Measurements from ENCODE around the gene PPID.
"Not testable (repeated sequence)": the region's sequence is repeated elsewhere in the genome, so short reads cannot be mapped to it uniquely, and the experiment has no call there.

PPID gene

DNA sequence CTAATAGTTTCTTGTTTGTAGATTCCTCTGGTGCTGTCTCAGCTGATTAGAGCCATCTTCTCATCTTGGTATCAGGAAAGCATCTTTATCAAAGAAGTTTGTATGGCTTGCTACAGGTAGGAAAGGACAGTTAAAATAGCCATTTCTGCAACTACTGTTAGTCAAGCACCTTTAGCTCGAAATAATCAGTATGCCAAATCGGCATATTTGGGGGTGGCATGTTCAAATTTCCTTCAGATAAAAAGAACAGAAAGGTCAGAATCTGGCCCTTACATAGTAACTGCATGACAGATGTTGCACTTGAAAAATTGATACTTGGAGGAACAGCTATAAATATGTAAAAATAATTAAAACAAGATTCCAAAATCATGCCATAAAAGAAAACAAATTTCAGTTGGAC is 56.3 kb downstream of the PPID start:
- no peak for DNase-seq

DNA sequence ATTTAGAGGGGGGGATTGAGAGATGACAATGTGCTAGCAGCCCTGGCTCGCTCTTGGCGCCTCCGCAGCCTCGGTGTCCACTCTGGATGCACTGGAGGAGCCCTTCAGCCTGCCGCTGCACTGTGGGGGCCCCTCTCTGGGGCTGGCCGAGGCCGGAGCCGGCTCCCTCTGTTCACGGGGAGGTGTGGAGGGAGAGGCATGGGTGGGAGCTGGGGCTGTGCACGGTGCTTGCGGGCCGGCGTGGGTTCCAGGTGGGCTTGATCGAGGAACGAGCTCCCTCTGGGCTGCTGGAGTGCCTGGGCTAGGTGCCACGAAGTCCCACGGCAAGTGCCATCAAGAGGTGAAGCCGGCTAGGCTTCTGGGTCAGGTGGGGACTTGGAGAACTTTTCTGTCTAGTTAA is 58.4 kb downstream of the PPID start:
- DNase-seq = no peak

DNA sequence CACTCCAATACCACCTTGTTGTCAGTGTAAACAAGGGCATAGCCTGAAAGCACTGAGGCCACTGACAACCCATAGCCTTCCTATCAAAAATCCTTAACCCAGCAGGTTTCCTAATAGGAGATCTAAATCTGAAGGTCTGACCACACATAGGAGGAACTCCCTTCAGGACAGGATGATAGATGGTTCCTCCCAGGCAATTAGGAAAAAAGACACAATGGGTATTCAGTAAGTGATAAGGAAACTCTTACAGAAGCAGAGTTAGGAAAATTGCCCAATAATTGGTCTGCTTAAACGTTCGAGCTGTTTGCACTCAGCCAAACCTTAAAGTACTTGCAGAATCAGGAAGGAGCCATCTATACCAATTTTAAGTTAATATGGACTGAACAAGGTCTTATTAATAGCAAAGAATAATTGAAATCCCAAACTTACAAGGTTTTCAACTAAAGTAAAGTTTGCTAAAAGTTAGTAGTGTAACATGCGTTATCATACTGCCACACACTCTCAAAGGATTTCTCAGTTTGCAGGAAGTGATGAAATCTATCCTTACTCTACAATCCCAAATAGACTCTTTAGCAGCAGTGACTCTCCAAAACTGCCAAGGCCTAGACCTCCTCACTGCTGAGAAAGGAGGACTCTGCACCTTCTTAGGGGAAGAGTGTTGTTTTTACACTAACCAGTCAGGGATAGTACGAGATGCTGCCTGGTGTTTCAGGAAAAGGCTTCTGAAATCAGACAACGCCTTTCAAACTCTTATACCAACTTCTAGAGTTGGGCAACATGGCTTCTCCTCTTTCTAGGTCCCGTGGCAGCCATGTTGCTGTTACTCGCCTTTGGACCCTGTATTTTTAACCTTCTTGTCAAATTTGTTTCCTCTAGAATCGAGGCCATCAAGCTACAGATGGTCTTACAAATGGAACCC is 59.2 kb downstream of the PPID start:
- not testable (repeated sequence) for DNase-seq

DNA sequence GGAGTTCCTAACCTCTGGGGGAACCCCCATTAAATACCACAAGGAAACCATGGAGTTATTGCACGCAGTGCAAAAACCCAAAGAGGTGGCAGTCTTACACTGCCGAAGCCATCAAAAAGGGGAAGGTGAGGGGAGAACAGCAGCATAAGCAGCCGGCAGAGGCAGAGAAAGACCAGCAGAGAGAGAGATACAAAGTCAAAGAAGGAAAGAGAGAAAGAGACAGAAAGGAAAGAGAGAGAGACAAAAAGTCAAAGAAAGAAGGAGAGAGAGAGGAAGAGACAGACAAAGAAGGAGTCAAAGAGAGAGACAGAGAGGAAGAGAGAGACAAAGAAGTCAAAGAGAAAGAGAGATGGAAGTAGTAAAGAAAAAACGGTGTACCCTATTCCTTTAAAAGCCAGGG is 59.9 kb downstream of the PPID start:
- DNase-seq = not testable (repeated sequence)
